ENCODE results near the gene MTA2.
"Not testable (repeated sequence)": the region's sequence is repeated elsewhere in the genome, so short reads cannot be mapped to it uniquely, and the experiment has no call there.

DNA sequence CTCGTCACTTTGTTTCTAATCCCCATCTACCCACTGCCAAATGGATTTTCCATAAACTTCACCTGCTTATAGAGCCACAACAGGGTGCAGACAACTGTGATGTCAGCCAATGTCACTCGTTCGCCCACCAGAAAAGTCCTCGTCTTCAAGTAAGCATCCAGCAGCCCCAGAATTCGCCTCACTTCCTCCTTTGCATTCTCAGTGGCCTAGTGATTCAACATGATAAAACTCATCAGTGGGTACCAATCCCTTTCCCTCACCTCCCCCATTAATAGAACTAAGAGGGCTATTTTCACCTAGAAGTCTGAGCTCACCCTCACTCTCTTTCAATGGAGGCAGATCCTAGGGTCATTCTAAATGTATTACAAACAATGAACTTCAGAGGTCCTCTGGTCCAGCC is 30.8 kb downstream of the MTA2 start:
- TF ChIP-seq, protein P1, sequence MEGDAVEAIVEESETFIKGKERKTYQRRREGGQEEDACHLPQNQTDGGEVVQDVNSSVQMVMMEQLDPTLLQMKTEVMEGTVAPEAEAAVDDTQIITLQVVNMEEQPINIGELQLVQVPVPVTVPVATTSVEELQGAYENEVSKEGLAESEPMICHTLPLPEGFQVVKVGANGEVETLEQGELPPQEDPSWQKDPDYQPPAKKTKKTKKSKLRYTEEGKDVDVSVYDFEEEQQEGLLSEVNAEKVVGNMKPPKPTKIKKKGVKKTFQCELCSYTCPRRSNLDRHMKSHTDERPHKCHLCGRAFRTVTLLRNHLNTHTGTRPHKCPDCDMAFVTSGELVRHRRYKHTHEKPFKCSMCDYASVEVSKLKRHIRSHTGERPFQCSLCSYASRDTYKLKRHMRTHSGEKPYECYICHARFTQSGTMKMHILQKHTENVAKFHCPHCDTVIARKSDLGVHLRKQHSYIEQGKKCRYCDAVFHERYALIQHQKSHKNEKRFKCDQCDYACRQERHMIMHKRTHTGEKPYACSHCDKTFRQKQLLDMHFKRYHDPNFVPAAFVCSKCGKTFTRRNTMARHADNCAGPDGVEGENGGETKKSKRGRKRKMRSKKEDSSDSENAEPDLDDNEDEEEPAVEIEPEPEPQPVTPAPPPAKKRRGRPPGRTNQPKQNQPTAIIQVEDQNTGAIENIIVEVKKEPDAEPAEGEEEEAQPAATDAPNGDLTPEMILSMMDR (conservative IDR thresholded peaks at IDR 0.05), result not testable (repeated sequence)
- not testable (repeated sequence) for TF ChIP-seq EZH2 (IDR thresholded peaks at IDR 0.05; ENCODE audit: low read depth)
